ENCODE results near the gene CRYAA.
"Not testable (repeated sequence)": the region's sequence is repeated elsewhere in the genome, so short reads cannot be mapped to it uniquely, and the experiment has no call there.

DNA sequence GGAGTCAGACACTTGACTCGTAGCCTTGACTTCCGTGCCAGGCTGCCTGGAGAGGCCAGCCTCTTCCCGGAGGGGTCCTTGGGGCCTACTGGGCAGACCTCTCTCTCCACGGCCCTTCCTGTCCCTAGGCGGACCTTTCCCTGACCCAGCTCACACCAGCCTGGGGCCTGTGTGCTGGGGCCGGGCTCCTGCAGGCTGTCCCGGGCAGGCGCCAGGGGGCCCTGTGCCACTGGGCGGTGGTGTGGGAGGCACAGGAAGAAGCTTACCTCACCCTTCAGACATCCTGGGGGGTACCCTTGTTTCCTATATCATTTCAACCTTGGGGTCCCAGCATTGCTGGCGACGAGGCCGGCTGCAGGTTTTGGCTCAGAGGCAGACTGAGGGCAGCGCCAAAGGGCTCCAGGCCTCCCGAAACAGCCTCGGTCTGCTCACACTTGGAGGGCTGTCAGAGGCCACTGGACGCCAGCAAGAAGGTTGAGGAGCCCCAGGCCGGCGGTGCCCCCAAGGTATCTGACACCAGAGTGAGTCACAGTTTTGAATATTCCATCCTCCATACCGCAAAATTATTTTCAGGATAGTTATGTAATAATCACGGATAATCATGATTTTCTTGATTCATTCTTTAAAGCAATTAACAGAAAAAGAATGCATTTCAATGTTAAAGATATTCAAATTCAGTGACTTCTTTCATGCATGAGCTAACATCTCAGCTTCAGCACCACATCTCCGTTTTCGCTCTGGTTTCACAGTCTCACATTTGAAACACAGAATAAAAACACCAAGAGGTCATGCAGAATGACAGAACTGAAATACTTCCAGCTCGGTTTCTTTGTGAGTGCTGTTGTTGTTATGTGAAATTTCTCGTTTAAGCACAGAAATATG is 6.7 kb upstream of the CRYAA start:
- TF ChIP-seq EZH2phosphoT487 (IDR thresholded peaks at IDR 0.05; ENCODE audit: low read depth): not testable (repeated sequence)
- TF ChIP-seq, protein P1, sequence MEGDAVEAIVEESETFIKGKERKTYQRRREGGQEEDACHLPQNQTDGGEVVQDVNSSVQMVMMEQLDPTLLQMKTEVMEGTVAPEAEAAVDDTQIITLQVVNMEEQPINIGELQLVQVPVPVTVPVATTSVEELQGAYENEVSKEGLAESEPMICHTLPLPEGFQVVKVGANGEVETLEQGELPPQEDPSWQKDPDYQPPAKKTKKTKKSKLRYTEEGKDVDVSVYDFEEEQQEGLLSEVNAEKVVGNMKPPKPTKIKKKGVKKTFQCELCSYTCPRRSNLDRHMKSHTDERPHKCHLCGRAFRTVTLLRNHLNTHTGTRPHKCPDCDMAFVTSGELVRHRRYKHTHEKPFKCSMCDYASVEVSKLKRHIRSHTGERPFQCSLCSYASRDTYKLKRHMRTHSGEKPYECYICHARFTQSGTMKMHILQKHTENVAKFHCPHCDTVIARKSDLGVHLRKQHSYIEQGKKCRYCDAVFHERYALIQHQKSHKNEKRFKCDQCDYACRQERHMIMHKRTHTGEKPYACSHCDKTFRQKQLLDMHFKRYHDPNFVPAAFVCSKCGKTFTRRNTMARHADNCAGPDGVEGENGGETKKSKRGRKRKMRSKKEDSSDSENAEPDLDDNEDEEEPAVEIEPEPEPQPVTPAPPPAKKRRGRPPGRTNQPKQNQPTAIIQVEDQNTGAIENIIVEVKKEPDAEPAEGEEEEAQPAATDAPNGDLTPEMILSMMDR (IDR thresholded peaks at IDR 0.05; ENCODE audit: low read depth, low read length): not testable (repeated sequence)

All from OCI-LY3 (cell line).